K562 (cell line): ENCODE measurements around the gene UQCRC2. TPM values are rescaled to one million over a fixed set of nuclear protein-coding genes. Genes with fewer than 3 reads are reported as not detected.

Experiments used
- ATAC-seq: fragments of 200-7000 bp; cut with Tn5 transposase; 3 replicates; pipeline ENCODE4 v1.9.1; 2020; ENCODE audit warnings: moderate library complexity
- BruUV-seq: library from RNA; stranded (reverse); fragments of 400-500 nt; replicated peaks from 2 replicates; lab custom pipeline; 2021; lab: Mats Ljungman, UMichigan
- CTCF ChIA-PET: fragments of 300-600 bp; formaldehyde crosslinking; extraction: SDS; loops from one replicate; lab custom pipeline; 2021; ENCODE audit warnings: low intra/inter-chr PET ratio; lab: Yijun Ruan, JAX
- POLR2A ChIA-PET: fragments of 300-600, 350-650 bp; sonication (Branson Sonifier 250); formaldehyde crosslinking; extraction: SDS; loops from one replicate; lab custom pipeline; 2021; ENCODE audit warnings: antibody characterized with exemption, inconsistent platforms; lab: Yijun Ruan, JAX
- DNase-seq, 4 experiments: peaks; one replicate each; pipeline versions ENCODE4 v3.0.0 to v3.0.0-alpha.2; 2011 to 2018; ENCODE audit warnings: low spot score in 3 of 4, mixed read lengths in 3 of 4; ENCODE audit errors: extremely low read depth in 1 of 4
- FAIRE-seq: peaks from 2 replicates; lab custom pipeline; 2011; peaks lifted over from hg19 to GRCh38; lab: Jason Lieb, UNC
- H2AFZ ChIP-seq: 2 replicates; pipeline ENCODE4 v1.6.0; 2011; ENCODE audit warnings: low read depth, low read length, control low read depth, inconsistent platforms
- H3K27ac ChIP-seq: fragments of 200-600 bp; 3 replicates; pipeline ENCODE4 v1.8.0; 2011; ENCODE audit warnings: low read depth, mild to moderate bottlenecking, control low read depth, inconsistent platforms, low read length, moderate library complexity, mixed read lengths; ENCODE audit errors: extremely low read depth
- H3K27me3 ChIP-seq, 2 experiments: fragments of 300-600 bp in 1 of 2; 2 replicates in 1 of 2; 3 replicates in 1 of 2; pipeline versions ENCODE4 v1.6.0 to v1.8.0; 2011; ENCODE audit warnings: inconsistent platforms in 2 of 2, low read length in 2 of 2, mild to moderate bottlenecking in 1 of 2, mixed read lengths in 1 of 2, moderate library complexity in 1 of 2; ENCODE audit not compliant: control insufficient read depth in 2 of 2, insufficient read depth in 2 of 2
- H3K36me3 ChIP-seq: fragments of 300-600 bp; 3 replicates; pipeline ENCODE4 v1.8.0; 2011; ENCODE audit warnings: mild to moderate bottlenecking, low read length, inconsistent platforms; ENCODE audit not compliant: control insufficient read depth, insufficient read depth
- H3K4me1 ChIP-seq, 2 experiments: fragments of 200-600 bp in 1 of 2; replicated peaks in 1 of 2; 2 replicates in 1 of 2; 3 replicates in 1 of 2; pipeline versions ENCODE4 v1.5.1 to v1.8.0; 2011; ENCODE audit warnings: inconsistent platforms in 2 of 2, low read length in 2 of 2, mild to moderate bottlenecking in 1 of 2, mixed read lengths in 1 of 2, moderate library complexity in 1 of 2; ENCODE audit not compliant: control insufficient read depth in 2 of 2, insufficient read depth in 2 of 2
- H3K4me2 ChIP-seq: 2 replicates; pipeline ENCODE4 v1.6.1; 2011; ENCODE audit warnings: low read length, control low read depth, inconsistent platforms, mixed read lengths; ENCODE audit not compliant: insufficient read depth
- H3K4me3 ChIP-seq: fragments of 200-600 bp; sonication (generic), shearing (Covaris generic); 2 replicates; pipeline ENCODE4 v1.5.1; 2016; ENCODE audit warnings: control low read depth, inconsistent platforms
- H3K79me2 ChIP-seq: fragments of 200-600 bp; 3 replicates; pipeline ENCODE4 v1.8.0; 2011; ENCODE audit warnings: low read length, inconsistent platforms; ENCODE audit not compliant: control insufficient read depth, insufficient read depth
- H3K9ac ChIP-seq, 2 experiments: 2 replicates each; pipeline versions ENCODE4 v1.6.0 to v1.6.1; 2011; ENCODE audit warnings: low read depth in 2 of 2, low read length in 2 of 2, control low read depth in 1 of 2, inconsistent platforms in 1 of 2, mild to moderate bottlenecking in 1 of 2, mixed read lengths in 1 of 2; ENCODE audit not compliant: insufficient read depth in 1 of 2
- H3K9me1 ChIP-seq: one replicate; pipeline ENCODE4 v1.6.0; 2011; ENCODE audit warnings: inconsistent platforms, mild to moderate bottlenecking, low read length, moderate library complexity; ENCODE audit not compliant: control insufficient read depth, insufficient read depth
- H3K9me3 ChIP-seq: replicated peaks from 2 replicates; pipeline ENCODE4 v1.5.1; 2011; ENCODE audit warnings: low read depth, low read length, inconsistent platforms; ENCODE audit not compliant: control insufficient read depth, insufficient read depth
- H4K20me1 ChIP-seq: replicated peaks from 2 replicates; pipeline ENCODE4 v1.6.1; 2011; ENCODE audit warnings: low read length, inconsistent platforms, mixed read lengths; ENCODE audit not compliant: control insufficient read depth, insufficient read depth
- BCLAF1 ChIP-seq, 2 experiments: fragments of 450-650 bp in 1 of 2; IDR thresholded peaks; 2 replicates each; pipeline ENCODE4 v1.6.1; 2011 to 2017; ENCODE audit warnings: low read depth in 2 of 2, antibody characterized with exemption in 1 of 2, borderline replicate concordance in 1 of 2, low read length in 1 of 2, mild to moderate bottlenecking in 1 of 2, mixed read lengths in 1 of 2; ENCODE audit not compliant: control insufficient read depth in 1 of 2
- BCOR ChIP-seq: fragments of 450-650 bp; IDR thresholded peaks from 2 replicates; pipeline ENCODE4 v1.6.1; 2016
- CTBP1 ChIP-seq: fragments of 450-650 bp; IDR thresholded peaks from 2 replicates; pipeline ENCODE4 v1.6.1; 2016; ENCODE audit warnings: borderline replicate concordance
- MAFG ChIP-seq: fragments of 450-650 bp; conservative IDR thresholded peaks from 2 replicates; pipeline ENCODE4 v1.6.1; 2016; ENCODE audit warnings: missing genetic modification characterization, missing compliant biosample characterization
- MBD2 ChIP-seq: sonication (generic); IDR thresholded peaks from 2 replicates; pipeline ENCODE4 v1.6.1; 2016; ENCODE audit warnings: low read depth, borderline replicate concordance
- RFX5 ChIP-seq: IDR thresholded peaks from 2 replicates; pipeline ENCODE4 v1.6.1; 2011; ENCODE audit warnings: low read depth, mild to moderate bottlenecking, improper control_type of control experiment, low read length
- SLC30A9 ChIP-seq: fragments of 250-450 bp; sonication (Bioruptor Pico); IDR thresholded peaks from 2 replicates; pipeline ENCODE4 v1.8.0; 2022; ENCODE audit warnings: mild to moderate bottlenecking, moderate library complexity
- TAF1 ChIP-seq: IDR thresholded peaks from 2 replicates; pipeline ENCODE4 v1.6.1; 2011; ENCODE audit warnings: mild to moderate bottlenecking, low read length, moderate library complexity; ENCODE audit not compliant: insufficient read depth, control insufficient read depth, severe bottlenecking; ENCODE audit errors: extremely low read depth
- TGIF2 ChIP-seq: sonication (generic); formaldehyde crosslinking; IDR thresholded peaks from 2 replicates; pipeline ENCODE4 v1.8.1; 2022; ENCODE audit warnings: mild to moderate bottlenecking, missing genetic modification reagents, moderate library complexity
- ZBED1 ChIP-seq: IDR thresholded peaks from 2 replicates; pipeline ENCODE4 v1.6.1; 2014
- ZBTB33 ChIP-seq: sonication (generic); formaldehyde crosslinking; IDR thresholded peaks from 2 replicates; pipeline ENCODE4 v1.8.1; 2023; ENCODE audit warnings: mild to moderate bottlenecking, missing genetic modification reagents
- WGBS: fragments of 100-300 bp; shearing (Covaris generic); methylation state at CpG from one replicate; pipeline ENCODE4 v1.1.6; 2016; ENCODE audit warnings: low coverage, mixed read lengths; ENCODE audit not compliant: insufficient coverage; ENCODE audit errors: missing lambda C conversion rate; 5-methylcytosine and 5-hydroxymethylcytosine counted together
- in situ Hi-C: fragments of 300-500 bp; cut with MboI; formaldehyde crosslinking; loops from 4 replicates; pipeline ENCODE4 v1.15.0; 2018; ENCODE audit warnings: inconsistent platforms, mixed read lengths
- intact Hi-C: fragments of 100-400 bp; cut with micrococcal nuclease; formaldehyde crosslinking; loops from 2 replicates; pipeline ENCODE4 v1.14.2; 2022
- polyA plus RNA-seq, 8 experiments: library from polyadenylated mRNA; depleted of rRNA in 4 of 8; stranded (reverse) in 5 of 8; unstranded in 3 of 8; fragments of >200 nt; fragmentation: Nextera tagmentation in 2 of 8; fragmentation: Illumina TruSeq in 1 of 8; extraction: Ambion mirVana in 2 of 8; extraction: Trizol in 1 of 8; gene quantifications; 2 replicates each; pipeline versions ENCODE4 v1.2.1 to v1.2.3, GENCODE V29; 2011 to 2014; ENCODE audit warnings: inconsistent platforms in 1 of 8, missing spikeins in 1 of 8
- total RNA-seq, 7 experiments: library from RNA; depleted of rRNA in 6 of 7; stranded (reverse); fragments of >200 nt in 6 of 7; fragmentation: Illumina TruSeq in 2 of 7; extraction: Trizol in 2 of 7; gene quantifications; 2 replicates each; pipeline versions ENCODE4 v1.2.1 to v1.2.3, GENCODE V29; 2011 to 2021; ENCODE audit warnings: low replicate concordance in 1 of 7
- TF ChIP-seq, protein P1 (sequence below): fragments of 250-450 bp; sonication (Bioruptor Pico); IDR thresholded peaks from 2 replicates; pipeline ENCODE4 v1.5.0; 2020; ENCODE audit warnings: mild to moderate bottlenecking
- TF ChIP-seq, protein P2 (sequence below): sonication (generic); formaldehyde crosslinking; IDR thresholded peaks from 2 replicates; pipeline ENCODE4 v1.8.0; 2022; ENCODE audit warnings: missing genetic modification reagents, mild to moderate bottlenecking, borderline replicate concordance

UQCRC2 gene
- total and polyA plus RNA-seq, 9 of the 15 experiments (the other 6 are each of a cell fraction or from before 2014, with no cell fraction given) = 177 to 516 (median 319) TPM

DNA sequence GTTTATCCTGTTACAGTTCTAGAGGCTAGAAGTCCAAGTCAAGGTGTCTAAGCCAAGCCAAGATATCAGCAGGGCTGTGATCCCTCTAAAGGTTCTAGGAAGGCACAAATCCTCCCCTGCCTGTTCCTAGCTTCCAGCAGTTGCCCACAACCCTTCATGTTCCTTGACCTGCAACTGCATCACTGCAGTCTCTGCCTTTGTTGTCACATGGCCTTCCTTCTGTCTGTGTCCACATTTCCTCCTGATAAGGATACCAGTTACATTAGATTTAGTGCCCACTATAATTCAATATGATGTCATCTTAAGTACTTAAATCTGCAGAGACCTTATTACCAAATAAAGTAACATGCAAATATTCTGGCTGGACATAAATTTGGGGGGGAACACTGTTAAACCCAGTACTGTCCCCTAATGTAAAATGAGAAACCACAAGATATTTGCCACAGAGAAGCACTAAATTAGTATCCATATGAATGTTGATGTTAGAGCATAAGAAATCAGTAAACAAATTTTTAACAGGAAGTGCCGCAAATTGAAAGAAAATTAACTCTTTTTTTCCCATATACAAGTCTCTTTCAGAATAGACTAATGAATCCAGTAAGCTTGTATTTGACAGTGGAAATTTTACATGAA lies 4.7 kb downstream of the UQCRC2 start:
- H3K4me3 ChIP-seq = no peak overlapping the region
- ATAC-seq (no peak), FAIRE-seq (no peak), DNase-seq (no peak)
- WGBS = 100% methylated on average over 1 of the region's 1 CpG
- peaks cover 50% of the 10 kb centered on the region for H3K79me2 ChIP-seq
- no peaks in the 10 kb centered on the region for H3K9me3 ChIP-seq
- H3K4me1 ChIP-seq = peaks cover 3 to 4% of the 10 kb centered on the region in 2 experiments; a peak in 3 of 5 replicates
- in situ Hi-C loops = no loop called here
- no TSS peak for BruUV-seq
- ChIA-PET CTCF (no interaction called here), POLR2A (interaction anchor here (0.6 to 2.3 kb wide), 4 partner anchors 11 to 120 kb away, joined by 3 to 7 read pairs (median 6); no protein-coding TSS in a partner anchor)
- no peaks in the 10 kb centered on the region for H3K27me3 ChIP-seq
- peaks cover 5% of the 10 kb centered on the region; the same call in 1 of the 2 replicates for H4K20me1 ChIP-seq
- no peak overlapping the region for H3K9ac ChIP-seq
- no peaks in the 10 kb centered on the region for H3K9me1 ChIP-seq
- intact Hi-C loops = no loop called here
- H2AFZ ChIP-seq = no peak overlapping the region
- no peak overlapping the region for H3K4me2 ChIP-seq
- peaks cover 76% of the 10 kb centered on the region for H3K36me3 ChIP-seq
- no peak overlapping the region for H3K27ac ChIP-seq
- TF ChIP-seq RFX5 = no peak
- TF ChIP-seq SLC30A9 (CRISPR knock-in tag) = no peak
- no peak for TF ChIP-seq MAFG
- no peak for TF ChIP-seq BCLAF1 (IDR thresholded peaks at IDR 0.05; ENCODE audit: borderline replicate concordance in 1 of 2, control insufficient read depth in 1 of 2, low read depth in 2 of 2, low read length in 1 of 2)
- TF ChIP-seq, protein P1, sequence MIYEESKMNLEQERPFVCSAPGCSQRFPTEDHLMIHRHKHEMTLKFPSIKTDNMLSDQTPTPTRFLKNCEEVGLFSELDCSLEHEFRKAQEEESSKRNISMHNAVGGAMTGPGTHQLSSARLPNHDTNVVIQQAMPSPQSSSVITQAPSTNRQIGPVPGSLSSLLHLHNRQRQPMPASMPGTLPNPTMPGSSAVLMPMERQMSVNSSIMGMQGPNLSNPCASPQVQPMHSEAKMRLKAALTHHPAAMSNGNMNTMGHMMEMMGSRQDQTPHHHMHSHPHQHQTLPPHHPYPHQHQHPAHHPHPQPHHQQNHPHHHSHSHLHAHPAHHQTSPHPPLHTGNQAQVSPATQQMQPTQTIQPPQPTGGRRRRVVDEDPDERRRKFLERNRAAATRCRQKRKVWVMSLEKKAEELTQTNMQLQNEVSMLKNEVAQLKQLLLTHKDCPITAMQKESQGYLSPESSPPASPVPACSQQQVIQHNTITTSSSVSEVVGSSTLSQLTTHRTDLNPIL (CRISPR knock-in tag) = no peak
- no peak for TF ChIP-seq MBD2
- no peak for TF ChIP-seq BCOR
- TF ChIP-seq TGIF2 = no peak
- TF ChIP-seq, protein P2, sequence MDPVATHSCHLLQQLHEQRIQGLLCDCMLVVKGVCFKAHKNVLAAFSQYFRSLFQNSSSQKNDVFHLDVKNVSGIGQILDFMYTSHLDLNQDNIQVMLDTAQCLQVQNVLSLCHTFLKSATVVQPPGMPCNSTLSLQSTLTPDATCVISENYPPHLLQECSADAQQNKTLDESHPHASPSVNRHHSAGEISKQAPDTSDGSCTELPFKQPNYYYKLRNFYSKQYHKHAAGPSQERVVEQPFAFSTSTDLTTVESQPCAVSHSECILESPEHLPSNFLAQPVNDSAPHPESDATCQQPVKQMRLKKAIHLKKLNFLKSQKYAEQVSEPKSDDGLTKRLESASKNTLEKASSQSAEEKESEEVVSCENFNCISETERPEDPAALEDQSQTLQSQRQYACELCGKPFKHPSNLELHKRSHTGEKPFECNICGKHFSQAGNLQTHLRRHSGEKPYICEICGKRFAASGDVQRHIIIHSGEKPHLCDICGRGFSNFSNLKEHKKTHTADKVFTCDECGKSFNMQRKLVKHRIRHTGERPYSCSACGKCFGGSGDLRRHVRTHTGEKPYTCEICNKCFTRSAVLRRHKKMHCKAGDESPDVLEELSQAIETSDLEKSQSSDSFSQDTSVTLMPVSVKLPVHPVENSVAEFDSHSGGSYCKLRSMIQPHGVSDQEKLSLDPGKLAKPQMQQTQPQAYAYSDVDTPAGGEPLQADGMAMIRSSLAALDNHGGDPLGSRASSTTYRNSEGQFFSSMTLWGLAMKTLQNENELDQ (CRISPR knock-in tag) = no peak
- no peak for TF ChIP-seq CTBP1
- no peak for TF ChIP-seq TAF1
- no peak for TF ChIP-seq ZBED1
- TF ChIP-seq ZBTB33 (CRISPR knock-in tag) = no peak
